K562 (cell line): ENCODE measurements around the gene ABCB10. TPM values are rescaled to one million over a fixed set of nuclear protein-coding genes. Genes with fewer than 3 reads are reported as not detected.

Experiments used
- CREBBP ChIP-seq: IDR thresholded peaks from one replicate; pipeline ENCODE4 v1.6.1; 2012; ENCODE audit warnings: low read depth, mild to moderate bottlenecking, control low read depth, inconsistent platforms, low read length
- E2F3 ChIP-seq: fragments of 250-450 bp; sonication (Bioruptor Pico); IDR thresholded peaks from 2 replicates; pipeline ENCODE4 v1.4.0; 2020; ENCODE audit warnings: mild to moderate bottlenecking
- FOS ChIP-seq: IDR thresholded peaks from 3 replicates; pipeline ENCODE4 v1.6.1; 2011; ENCODE audit not compliant: insufficient read length; ENCODE audit errors: extremely low read depth
- GABPB2 ChIP-seq: fragments of 250-450 bp; sonication (Bioruptor Pico); conservative IDR thresholded peaks from 2 replicates; pipeline ENCODE4 v1.5.1; 2021; ENCODE audit warnings: mild to moderate bottlenecking
- GATAD2B ChIP-seq: fragments of 450-650 bp; IDR thresholded peaks from 2 replicates; pipeline ENCODE4 v1.6.1; 2017; ENCODE audit warnings: mild to moderate bottlenecking, borderline replicate concordance
- GTF2E2 ChIP-seq: fragments of 200-800 bp; sonication (Bioruptor generic); IDR thresholded peaks from 2 replicates; pipeline ENCODE4 v1.6.1; 2016; ENCODE audit warnings: missing genetic modification characterization, missing compliant biosample characterization
- HCFC1 ChIP-seq: IDR thresholded peaks from 2 replicates; pipeline ENCODE4 v1.6.1; 2012; ENCODE audit warnings: low read depth, low read length, improper control_type of control experiment
- HINFP ChIP-seq: fragments of 450-650 bp; conservative IDR thresholded peaks from 2 replicates; pipeline ENCODE4 v1.6.1; 2016; ENCODE audit warnings: missing genetic modification characterization, low read depth, mild to moderate bottlenecking, control low read depth, missing compliant biosample characterization
- LEF1 ChIP-seq: fragments of 450-650 bp; IDR thresholded peaks from 2 replicates; pipeline ENCODE4 v1.6.1; 2016; ENCODE audit warnings: mild to moderate bottlenecking
- RERE ChIP-seq: sonication (generic); formaldehyde crosslinking; IDR thresholded peaks from 2 replicates; pipeline ENCODE4 v1.8.0; 2023; ENCODE audit warnings: missing genetic modification reagents, mild to moderate bottlenecking, borderline replicate concordance
- RNF2 ChIP-seq: sonication (generic); IDR thresholded peaks from 2 replicates; pipeline ENCODE4 v1.6.1; 2016
- TAF7 ChIP-seq: fragments of 450-650 bp; IDR thresholded peaks from 2 replicates; pipeline ENCODE4 v1.6.1; 2016; ENCODE audit warnings: missing genetic modification characterization, missing compliant biosample characterization
- ZFP36 ChIP-seq: fragments of 150-350 bp; IDR thresholded peaks from 2 replicates; pipeline ENCODE4 v1.6.1; 2018; ENCODE audit warnings: low read length, low read depth; ENCODE audit not compliant: partially characterized antibody
- ZNF280A ChIP-seq: fragments of 450-650 bp; IDR thresholded peaks from 2 replicates; pipeline ENCODE4 v1.6.1; 2018; ENCODE audit warnings: mild to moderate bottlenecking, low read depth; ENCODE audit not compliant: partially characterized antibody
- ZNF717 ChIP-seq: fragments of 250-450 bp; sonication (Bioruptor Pico); IDR thresholded peaks from 2 replicates; pipeline ENCODE4 v1.5.0; 2021
- polyA plus RNA-seq, 8 experiments: library from polyadenylated mRNA; depleted of rRNA in 4 of 8; stranded (reverse) in 5 of 8; unstranded in 3 of 8; fragments of >200 nt; fragmentation: Nextera tagmentation in 2 of 8; fragmentation: Illumina TruSeq in 1 of 8; extraction: Ambion mirVana in 2 of 8; extraction: Trizol in 1 of 8; gene quantifications; 2 replicates each; pipeline versions ENCODE4 v1.2.1 to v1.2.3, GENCODE V29; 2011 to 2014; ENCODE audit warnings: inconsistent platforms in 1 of 8, missing spikeins in 1 of 8
- total RNA-seq, 7 experiments: library from RNA; depleted of rRNA in 6 of 7; stranded (reverse); fragments of >200 nt in 6 of 7; fragmentation: Illumina TruSeq in 2 of 7; extraction: Trizol in 2 of 7; gene quantifications; 2 replicates each; pipeline versions ENCODE4 v1.2.1 to v1.2.3, GENCODE V29; 2011 to 2021; ENCODE audit warnings: low replicate concordance in 1 of 7
- TF ChIP-seq, protein P1 (sequence below): fragments of 250-450 bp; sonication (Bioruptor Pico); IDR thresholded peaks from 2 replicates; pipeline ENCODE4 v1.8.0; 2022; ENCODE audit warnings: moderate library complexity, mild to moderate bottlenecking, inconsistent platforms
- TF ChIP-seq, protein P2 (sequence below): fragments of 450-650 bp; formaldehyde crosslinking; conservative IDR thresholded peaks from 2 replicates; pipeline ENCODE4 v1.4.0; 2022; ENCODE audit warnings: mild to moderate bottlenecking, missing genetic modification characterization

ABCB10 gene
- total and polyA plus RNA-seq, 9 of the 15 experiments (the other 6 are each of a cell fraction or from before 2014, with no cell fraction given), result 12.4 to 54.8 (median 36.4) TPM

DNA sequence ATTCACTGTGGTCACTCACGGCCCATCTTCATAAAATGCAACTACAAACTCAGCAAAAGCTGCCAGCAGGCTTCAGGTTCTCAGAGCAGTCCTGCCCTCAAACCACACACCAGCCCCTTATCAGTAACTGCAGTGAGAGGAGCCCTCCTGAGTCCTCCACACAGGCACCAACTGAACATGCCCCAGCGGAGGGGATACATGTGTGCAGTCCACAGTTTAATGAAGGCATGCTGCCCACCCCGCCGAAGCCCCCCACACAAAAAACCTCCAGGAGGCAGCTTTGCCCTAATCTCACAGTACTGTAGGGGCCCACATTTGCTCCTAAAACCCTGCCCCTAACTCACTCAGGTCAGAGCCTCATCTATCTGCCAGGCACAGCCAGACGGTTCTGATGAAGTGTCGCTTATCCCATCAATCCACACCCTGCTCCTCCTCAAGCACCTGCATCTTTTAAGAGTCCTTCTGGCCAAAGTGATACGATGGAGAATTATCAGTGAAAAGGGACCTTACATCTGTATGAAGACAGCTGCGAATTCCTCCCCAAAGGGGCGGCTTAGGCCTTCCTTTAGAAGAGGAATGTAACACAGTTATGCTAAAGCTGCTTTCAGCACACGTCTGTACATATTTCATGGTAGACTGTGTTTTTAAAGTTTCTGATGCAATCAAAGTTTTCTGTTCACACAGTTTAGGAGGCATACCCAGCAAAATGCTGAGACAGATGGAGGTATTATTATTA lies 3.5 kb downstream of the ABCB10 start (continued):
- no peak for TF ChIP-seq ZNF280A
- TF ChIP-seq LEF1, result peak; percentile 93
- TF ChIP-seq RERE (CRISPR knock-in tag), result no peak
- no peak for TF ChIP-seq FOS
- TF ChIP-seq ZNF717 (CRISPR knock-in tag), result no peak
- TF ChIP-seq, protein P1, sequence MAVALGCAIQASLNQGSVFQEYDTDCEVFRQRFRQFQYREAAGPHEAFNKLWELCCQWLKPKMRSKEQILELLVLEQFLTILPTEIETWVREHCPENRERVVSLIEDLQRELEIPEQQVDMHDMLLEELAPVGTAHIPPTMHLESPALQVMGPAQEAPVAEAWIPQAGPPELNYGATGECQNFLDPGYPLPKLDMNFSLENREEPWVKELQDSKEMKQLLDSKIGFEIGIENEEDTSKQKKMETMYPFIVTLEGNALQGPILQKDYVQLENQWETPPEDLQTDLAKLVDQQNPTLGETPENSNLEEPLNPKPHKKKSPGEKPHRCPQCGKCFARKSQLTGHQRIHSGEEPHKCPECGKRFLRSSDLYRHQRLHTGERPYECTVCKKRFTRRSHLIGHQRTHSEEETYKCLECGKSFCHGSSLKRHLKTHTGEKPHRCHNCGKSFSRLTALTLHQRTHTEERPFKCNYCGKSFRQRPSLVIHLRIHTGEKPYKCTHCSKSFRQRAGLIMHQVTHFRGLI, result no peak
- TF ChIP-seq HINFP (tag), result no peak
- peak; percentile 94 for TF ChIP-seq GATAD2B
- no peak for TF ChIP-seq TAF7
- peak; percentile 86; the same call in 1 of the 2 replicates for TF ChIP-seq RNF2
- no peak for TF ChIP-seq HCFC1
- TF ChIP-seq CREBBP, result no peak
- TF ChIP-seq GTF2E2 (tag), result no peak
- no peak for TF ChIP-seq E2F3
- TF ChIP-seq ZFP36, result peak; percentile 32
- no peak for TF ChIP-seq GABPB2 (CRISPR knock-in tag)
- TF ChIP-seq, protein P2, sequence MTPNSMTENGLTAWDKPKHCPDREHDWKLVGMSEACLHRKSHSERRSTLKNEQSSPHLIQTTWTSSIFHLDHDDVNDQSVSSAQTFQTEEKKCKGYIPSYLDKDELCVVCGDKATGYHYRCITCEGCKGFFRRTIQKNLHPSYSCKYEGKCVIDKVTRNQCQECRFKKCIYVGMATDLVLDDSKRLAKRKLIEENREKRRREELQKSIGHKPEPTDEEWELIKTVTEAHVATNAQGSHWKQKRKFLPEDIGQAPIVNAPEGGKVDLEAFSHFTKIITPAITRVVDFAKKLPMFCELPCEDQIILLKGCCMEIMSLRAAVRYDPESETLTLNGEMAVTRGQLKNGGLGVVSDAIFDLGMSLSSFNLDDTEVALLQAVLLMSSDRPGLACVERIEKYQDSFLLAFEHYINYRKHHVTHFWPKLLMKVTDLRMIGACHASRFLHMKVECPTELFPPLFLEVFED (CRISPR knock-in tag), result no peak
